HEK293T (cell line): Measurements from ENCODE around the gene CYP27C1.

Experiments used
- BHLHE40 ChIP-seq: fragments of 450-650 bp; IDR thresholded peaks from 2 replicates; pipeline ENCODE4 v1.6.1; 2016; ENCODE audit warnings: mild to moderate bottlenecking, moderate library complexity, borderline replicate concordance
- FOXK2 ChIP-seq: fragments of 450-650 bp; IDR thresholded peaks from 2 replicates; pipeline ENCODE4 v1.6.1; 2016; ENCODE audit warnings: mild to moderate bottlenecking
- FOXM1 ChIP-seq: fragments of 450-650 bp; IDR thresholded peaks from 2 replicates; pipeline ENCODE4 v1.6.1; 2017; ENCODE audit warnings: mild to moderate bottlenecking, borderline replicate concordance
- L3MBTL2 ChIP-seq: fragments of 450-650 bp; conservative IDR thresholded peaks from 2 replicates; pipeline ENCODE4 v1.6.1; 2016; ENCODE audit warnings: mild to moderate bottlenecking
- NFRKB ChIP-seq: fragments of 450-650 bp; IDR thresholded peaks from 2 replicates; pipeline ENCODE4 v1.6.1; 2016; ENCODE audit warnings: mild to moderate bottlenecking, moderate library complexity
- SP1 ChIP-seq: fragments of 450-650 bp; IDR thresholded peaks from 2 replicates; pipeline ENCODE4 v1.6.1; 2017
- SUZ12 ChIP-seq: fragments of 450-650 bp; IDR thresholded peaks from 2 replicates; pipeline ENCODE4 v1.6.1; 2016; ENCODE audit warnings: mild to moderate bottlenecking

GRCh38 chr2:127139766-127140165 is 80.3 kb downstream of the CYP27C1 start:
- no peak for TF ChIP-seq SUZ12
- TF ChIP-seq SP1, result no peak
- no peak for TF ChIP-seq FOXK2
- no peak for TF ChIP-seq NFRKB
- TF ChIP-seq FOXM1, result no peak
- no peak for TF ChIP-seq BHLHE40
- TF ChIP-seq L3MBTL2, result no peak
